Stimulated activated CD8-positive, alpha-beta memory T cell treated with anti-CD3 and anti-CD28 coated beads, Interleukin-12 subunit alpha, Interleukin-12 subunit beta, amount 100 ng/mL, for 1 hour (primary cell): Measurements from ENCODE around the gene F2RL2.

Experiments
- DNase-seq: peaks from one replicate; pipeline ENCODE4 v3.0.0-alpha.2; 2020; ENCODE audit warnings: low read depth

Gene F2RL2

DNA sequence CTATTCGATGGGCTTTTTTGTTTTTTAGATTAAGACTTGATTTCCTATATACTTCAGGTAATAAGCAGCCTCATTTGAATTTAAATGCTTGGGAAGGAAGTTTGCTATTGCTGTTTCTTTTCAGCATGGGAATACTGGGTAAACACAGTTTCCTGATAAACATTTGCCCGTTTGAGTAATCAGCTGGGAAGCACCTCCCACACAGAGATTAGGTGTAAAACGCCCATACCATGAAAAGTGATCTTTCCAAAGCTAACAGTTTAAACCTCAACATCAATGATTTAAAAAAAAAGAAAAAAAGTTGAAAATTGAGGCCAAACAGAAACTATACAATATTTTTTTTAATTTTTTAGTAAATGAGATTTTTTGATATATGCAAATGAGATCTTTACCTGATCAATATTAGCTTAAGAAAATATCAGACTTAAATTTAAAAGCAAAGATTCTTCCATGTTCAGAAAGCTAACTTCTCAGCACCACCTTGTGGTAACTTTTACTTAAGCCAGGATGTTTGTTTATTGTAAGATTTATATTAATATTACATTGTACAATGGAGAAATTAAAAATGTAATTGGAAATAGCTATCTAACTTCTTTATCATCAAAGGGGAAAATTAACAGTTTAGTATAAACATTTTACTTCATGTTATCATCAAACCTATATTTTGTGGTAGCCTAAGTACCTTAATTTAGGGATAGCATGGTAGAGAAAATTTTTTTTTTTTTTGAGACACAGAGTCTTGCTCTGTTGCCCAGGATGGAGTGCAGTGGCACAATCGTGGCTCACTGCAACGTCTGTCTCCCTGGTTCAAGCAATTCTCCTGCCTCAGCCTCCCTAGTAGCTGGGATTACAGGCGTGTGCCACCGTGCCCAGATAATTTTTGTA lies 39.8 kb downstream of the F2RL2 start:
- no peak for DNase-seq

DNA sequence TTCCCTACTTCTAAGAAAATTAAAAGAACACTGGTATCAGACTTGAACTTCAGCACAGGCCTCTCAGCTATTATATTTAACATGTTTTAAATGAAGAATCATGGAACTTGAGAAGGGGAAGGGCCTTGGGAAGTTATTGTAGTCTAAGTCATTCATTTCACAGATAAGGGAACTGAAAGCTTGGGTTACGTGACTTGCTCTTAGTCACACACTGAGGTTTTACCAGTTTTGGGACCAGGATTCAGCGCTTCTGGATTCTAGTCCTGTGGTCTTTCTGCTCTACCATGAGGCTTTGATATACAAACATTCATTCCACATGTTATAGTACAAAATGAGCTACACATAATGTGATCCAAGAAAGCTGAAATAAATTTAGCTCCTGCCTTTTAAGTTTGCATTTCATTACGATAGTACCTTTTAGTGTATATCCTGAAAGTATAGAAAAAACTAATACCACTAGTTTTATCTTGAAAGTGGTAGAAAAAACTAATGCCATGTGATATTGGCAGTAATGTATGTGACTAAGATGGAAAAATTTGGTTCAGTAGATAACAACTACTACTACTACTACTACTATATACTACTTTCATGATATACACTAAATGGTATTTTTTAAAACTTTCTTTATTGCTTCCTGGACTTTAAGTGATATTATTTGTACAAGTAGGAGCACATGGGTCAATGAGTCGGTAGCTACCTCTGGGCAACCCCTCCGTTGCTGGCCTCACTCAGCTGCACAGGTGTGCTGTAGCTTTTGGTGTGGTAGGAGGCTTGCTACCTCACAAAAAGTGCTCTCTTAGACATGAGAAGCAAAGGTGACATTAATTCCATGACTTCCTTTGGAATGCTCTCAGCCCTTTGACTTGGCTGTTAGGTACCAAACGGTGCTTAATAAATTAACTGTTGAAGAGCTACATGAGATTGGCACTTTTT lies 40.7 kb downstream of the F2RL2 start:
- DNase-seq = no peak

DNA sequence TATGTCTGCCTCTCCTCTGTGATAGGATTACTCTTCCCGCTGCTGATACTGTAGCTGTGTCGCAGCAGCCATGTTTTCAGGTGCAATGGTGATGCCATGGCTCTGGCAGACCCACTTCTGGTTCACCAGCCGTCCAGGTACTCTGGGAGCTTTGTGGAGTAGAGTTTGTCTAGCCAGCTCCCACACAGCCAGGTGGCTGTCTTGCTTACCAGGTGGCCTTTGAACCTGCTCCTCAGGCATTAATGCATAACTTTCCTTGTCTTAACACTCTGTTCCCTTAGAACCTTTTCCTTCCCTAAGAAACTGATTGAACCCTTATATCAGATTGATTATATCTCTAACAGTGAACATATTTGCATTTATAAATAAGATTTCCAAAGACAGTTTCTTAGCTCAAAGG lies 42.2 kb downstream of the F2RL2 start:
- no peak for DNase-seq

DNA sequence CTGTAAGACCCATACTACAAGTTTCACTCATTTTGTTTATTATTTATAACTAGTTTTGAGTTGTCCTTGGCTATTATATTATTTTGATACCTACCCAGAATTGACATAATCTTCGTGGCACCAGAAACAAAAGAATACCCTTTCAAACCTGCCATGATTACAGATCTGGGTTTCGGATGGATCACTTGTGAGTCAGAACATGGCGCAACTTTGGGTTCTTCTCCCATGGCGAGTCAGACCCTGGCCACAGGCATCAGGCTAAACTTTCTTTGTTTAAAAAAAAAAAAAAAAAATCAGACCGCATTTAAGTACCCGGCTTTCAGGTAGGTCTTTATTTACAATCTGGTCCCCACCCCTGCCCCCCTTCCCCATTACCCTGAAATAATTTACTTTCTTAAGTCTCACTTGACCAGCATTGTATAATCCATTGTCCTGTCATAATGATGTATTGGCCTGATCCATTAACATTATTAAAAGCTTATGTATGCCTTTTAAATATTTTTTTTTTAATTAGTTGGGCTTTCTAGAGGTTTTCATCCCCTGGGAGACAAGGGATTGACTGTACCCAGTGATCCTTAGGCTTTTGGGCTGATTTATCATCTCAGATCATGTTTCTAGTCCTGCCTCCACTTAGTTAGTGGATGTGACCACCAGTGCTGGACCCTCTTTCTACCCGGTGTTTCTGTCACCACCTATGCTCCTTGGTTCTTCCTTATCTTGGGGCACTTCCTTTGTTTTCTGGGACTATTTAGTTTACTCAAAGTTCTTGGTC lies 43.9 kb downstream of the F2RL2 start:
- no peak for DNase-seq

DNA sequence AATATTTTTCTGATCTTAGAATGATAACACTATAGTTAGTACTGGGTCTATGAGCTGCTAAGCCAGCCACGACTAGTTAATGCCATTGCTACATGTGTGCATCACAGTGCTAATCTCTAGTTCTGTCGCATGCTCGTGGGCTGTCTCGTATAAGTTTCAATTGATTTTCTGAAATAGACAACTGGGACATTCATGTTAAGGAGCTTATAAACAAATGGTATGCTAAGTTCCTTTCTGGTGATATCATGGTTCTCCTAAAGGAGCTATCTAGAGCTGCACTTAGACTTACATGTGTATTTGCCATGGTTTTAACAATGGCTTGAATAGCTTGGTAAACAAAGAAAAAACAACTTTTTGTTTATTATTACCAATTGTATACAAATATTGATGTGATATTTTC lies 46.2 kb downstream of the F2RL2 start:
- DNase-seq = no peak

DNA sequence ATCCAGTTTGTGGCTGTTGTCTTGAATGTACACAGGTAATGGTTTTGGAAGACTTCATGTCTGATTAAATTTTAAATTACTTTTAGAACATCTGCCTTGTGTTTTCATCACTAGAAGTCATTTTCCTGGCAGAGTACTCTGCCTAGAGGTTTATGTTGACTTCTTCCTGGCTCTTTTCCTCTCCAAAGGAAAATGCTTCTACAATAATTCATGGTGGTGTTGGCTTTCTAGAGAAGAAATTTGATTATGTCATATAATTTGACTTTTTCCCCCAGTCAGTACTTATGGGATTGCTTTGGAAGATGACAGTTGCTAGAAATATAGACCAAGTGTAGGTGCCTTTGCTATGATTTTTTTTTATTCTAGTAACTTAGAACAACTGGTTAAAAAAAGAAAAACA lies 46.8 kb downstream of the F2RL2 start:
- no peak for DNase-seq

DNA sequence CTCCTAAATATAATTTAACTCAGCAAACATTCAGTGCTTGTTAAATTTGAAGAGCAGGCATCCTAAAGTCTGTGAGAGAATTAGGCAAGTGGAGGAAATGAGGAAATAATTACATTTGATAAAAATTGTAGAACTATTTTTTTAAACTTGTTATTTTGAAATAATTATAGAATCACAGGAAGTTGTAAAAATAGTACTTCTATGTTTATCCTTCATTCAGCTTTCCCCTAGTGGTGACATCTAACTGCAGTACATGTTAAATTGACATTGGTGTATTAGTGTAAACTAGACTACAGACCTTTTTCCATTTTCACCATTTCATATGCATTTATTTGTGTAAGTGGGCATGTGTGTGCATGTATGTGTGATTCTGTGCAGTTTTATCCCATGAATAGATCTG lies 51.6 kb downstream of the F2RL2 start:
- DNase-seq = no peak

DNA sequence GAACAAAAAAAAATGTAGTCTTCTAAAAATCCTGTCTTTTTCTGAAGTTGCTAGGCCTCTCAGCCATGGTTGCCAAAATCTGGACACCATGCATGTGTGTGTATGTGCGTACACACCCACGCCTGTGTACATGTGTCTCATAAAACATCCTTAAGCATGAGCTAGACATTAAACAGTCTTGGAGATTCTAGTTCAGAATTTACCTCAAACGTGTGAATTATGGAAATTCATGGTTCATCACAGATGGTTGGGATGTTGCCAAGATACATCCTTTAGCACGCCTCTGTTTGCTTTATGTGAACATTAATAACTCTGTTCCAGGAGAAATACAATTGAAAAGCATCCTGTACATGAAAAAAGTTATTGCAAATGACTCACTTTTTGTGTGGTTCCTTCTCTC lies 53.0 kb downstream of the F2RL2 start:
- DNase-seq = no peak
